ENCODE results near the gene LRG1.

- TF ChIP-seq CTCF (IDR thresholded peaks at IDR 0.05) (no peak), POLR2AphosphoS5 (IDR thresholded peaks at IDR 0.05; ENCODE audit: low read depth, low read length) (no peak), REST (IDR thresholded peaks at IDR 0.05; ENCODE audit: insufficient read depth in 1 of 2, low read depth in 2 of 2, low read length in 1 of 2) (no peak)
Observed at GRCh38 chr19:4539693-4540581, at the start of gene LRG1.
